GM23248 (cell line): ENCODE measurements around the gene NHSL1. TPM values are rescaled to one million over a fixed set of nuclear protein-coding genes. Genes with fewer than 3 reads are reported as not detected.

Experiments
- DNase-seq: peaks from one replicate; pipeline ENCODE4 v3.0.0-alpha.2; 2015
- H2AFZ ChIP-seq: fragments of 200-600 bp; sonication (generic); 2 replicates; pipeline ENCODE4 v1.6.1; 2016; ENCODE audit warnings: antibody characterized with exemption
- H3F3A ChIP-seq: fragments of 200-600 bp; sonication (generic); 2 replicates; pipeline ENCODE4 v1.6.1; 2016; ENCODE audit warnings: mild to moderate bottlenecking, antibody characterized with exemption, mixed run types; ENCODE audit not compliant: insufficient read depth
- H3K27ac ChIP-seq: fragments of 200-600 bp; sonication (generic); 2 replicates; pipeline ENCODE4 v1.5.1; 2016; ENCODE audit warnings: mild to moderate bottlenecking
- H3K27me3 ChIP-seq: fragments of 200-600 bp; sonication (generic); replicated peaks from 2 replicates; pipeline ENCODE4 v1.6.1; 2016; ENCODE audit warnings: mild to moderate bottlenecking; ENCODE audit not compliant: insufficient read depth
- H3K36me3 ChIP-seq: fragments of 200-600 bp; sonication (generic); 2 replicates; pipeline ENCODE4 v1.6.1; 2016; ENCODE audit warnings: low read depth, mild to moderate bottlenecking
- H3K4me1 ChIP-seq: fragments of 200-600 bp; sonication (generic); 2 replicates; pipeline ENCODE4 v1.6.1; 2016; ENCODE audit warnings: mild to moderate bottlenecking; ENCODE audit not compliant: insufficient read depth
- H3K4me2 ChIP-seq: fragments of 200-600 bp; sonication (generic); one replicate; pipeline ENCODE4 v1.6.1; 2016; ENCODE audit warnings: mild to moderate bottlenecking; ENCODE audit not compliant: unreplicated experiment
- H3K4me3 ChIP-seq: fragments of 200-600 bp; sonication (generic); 2 replicates; pipeline ENCODE4 v1.5.1; 2016; ENCODE audit warnings: mild to moderate bottlenecking
- H3K79me2 ChIP-seq: fragments of 200-600 bp; sonication (generic); 2 replicates; pipeline ENCODE4 v1.6.1; 2016; ENCODE audit warnings: mild to moderate bottlenecking; ENCODE audit not compliant: insufficient read depth
- H3K9ac ChIP-seq: fragments of 200-600 bp; sonication (generic); 2 replicates; pipeline ENCODE4 v1.6.1; 2016; ENCODE audit warnings: mild to moderate bottlenecking
- H3K9me2 ChIP-seq: fragments of 200-600 bp; sonication (generic); 2 replicates; pipeline ENCODE4 v1.6.1; 2016; ENCODE audit warnings: mixed run types, mild to moderate bottlenecking, moderate library complexity; ENCODE audit not compliant: insufficient read depth
- H3K9me3 ChIP-seq: fragments of 200-600 bp; sonication (generic); one replicate; pipeline ENCODE4 v1.6.1; 2017; ENCODE audit warnings: low read depth
- H4K20me1 ChIP-seq: fragments of 200-600 bp; sonication (generic); 2 replicates; pipeline ENCODE4 v1.6.0; 2016; ENCODE audit not compliant: insufficient read depth
- EZH2 ChIP-seq: fragments of 200-600 bp; sonication (generic); IDR thresholded peaks from 2 replicates; pipeline ENCODE4 v1.6.1; 2018; ENCODE audit warnings: antibody characterized with exemption, mild to moderate bottlenecking; ENCODE audit not compliant: insufficient read depth, poor library complexity, severe bottlenecking
- EZH2phosphoT487 ChIP-seq: fragments of 200-600 bp; sonication (generic); IDR thresholded peaks from 2 replicates; pipeline ENCODE4 v1.6.1; 2018; ENCODE audit warnings: antibody characterized with exemption, moderate library complexity, mild to moderate bottlenecking, low read depth; ENCODE audit not compliant: insufficient read depth
- WGBS, 2 experiments: methylation state at CpG; one replicate each; pipeline ENCODE4 v1.1.6; 2015 to 2017; ENCODE audit warnings: low lambda C conversion rate in 2 of 2, low coverage in 1 of 2; ENCODE audit errors: missing lambda C conversion rate in 2 of 2; 5-methylcytosine and 5-hydroxymethylcytosine counted together
- in situ Hi-C: fragments of 300-500 bp; cut with MboI; formaldehyde crosslinking; loops from 2 replicates; pipeline ENCODE4 v1.15.0; 2020
- polyA plus RNA-seq: library from polyadenylated mRNA; unstranded; fragments of >200 nt; fragmentation: Nextera tagmentation; extraction: Ambion mirVana; gene quantifications from 2 replicates; pipeline ENCODE4 v1.2.1, GENCODE V29; 2016
- total RNA-seq: library from RNA; depleted of rRNA; stranded (reverse); fragments of >200 nt; shearing (Covaris generic); gene quantifications from 2 replicates; pipeline ENCODE4 v1.2.3, GENCODE V29; 2014

The NHSL1 gene
- total and polyA plus RNA-seq, 2 experiments from 2014 or later = 3.3 to 9.4 TPM

- 63 to 70% methylated on average over 3 of the region's 3 CpGs for WGBS, 2 experiments
- no peaks in the 10 kb centered on the region for H3K4me1 ChIP-seq
- no peaks in the 10 kb centered on the region for H3K79me2 ChIP-seq
- DNase-seq = no peak
- no peaks in the 10 kb centered on the region for H3K9me3 ChIP-seq
- TF ChIP-seq EZH2phosphoT487 (no peak), EZH2 (no peak)
- H3K27ac ChIP-seq = no peak overlapping the region
- H3K27me3 ChIP-seq = no peaks in the 10 kb centered on the region
- no peak overlapping the region for H3K4me2 ChIP-seq
- in situ Hi-C loops = loop anchor here (25.0 kb wide), 1 partner anchor 322 kb away; the partner anchor contains the start of gene CCDC28A
- no peak overlapping the region for H3K4me3 ChIP-seq
- H3K9ac ChIP-seq = no peak overlapping the region
- H3F3A ChIP-seq = no peaks in the 10 kb centered on the region
- no peaks in the 10 kb centered on the region for H3K9me2 ChIP-seq
- H4K20me1 ChIP-seq = no peaks in the 10 kb centered on the region
- H2AFZ ChIP-seq = no peak overlapping the region
- no peaks in the 10 kb centered on the region for H3K36me3 ChIP-seq
Observed at GRCh38 chr6:138440296-138440695, 59.0 kb downstream of the NHSL1 start.

GRCh38 chr6:138439546-138439945 is 59.7 kb downstream of the NHSL1 start:
- Histone ChIP-seq H2AFZ (no peak overlapping the region), H3K27ac (no peak overlapping the region), H3K79me2 (no peaks in the 10 kb centered on the region), H3K4me1 (no peaks in the 10 kb centered on the region), H3K4me3 (no peak overlapping the region), H3K9me2 (no peaks in the 10 kb centered on the region), H3F3A (no peaks in the 10 kb centered on the region), H3K9me3 (no peaks in the 10 kb centered on the region), H3K9ac (no peak overlapping the region), H3K4me2 (no peak overlapping the region), H3K36me3 (no peaks in the 10 kb centered on the region), H4K20me1 (no peaks in the 10 kb centered on the region), H3K27me3 (no peaks in the 10 kb centered on the region)
- no peak for DNase-seq
- in situ Hi-C loops = loop anchor here (10.0 to 25.0 kb wide), 2 partner anchors 155 to 323 kb away; partner anchors contain the start of gene CCDC28A
- no peak for TF ChIP-seq EZH2
- TF ChIP-seq EZH2phosphoT487 = no peak
- WGBS, 2 experiments = 96 to 97% methylated on average over 7 of the region's 7 CpGs

GRCh38 chr6:138434925-138435324 is 64.4 kb downstream of the NHSL1 start:
- DNase-seq = no peak
- Histone ChIP-seq H3K27me3 (no peaks in the 10 kb centered on the region), H3K36me3 (no peaks in the 10 kb centered on the region), H3F3A (no peaks in the 10 kb centered on the region), H3K9me3 (no peaks in the 10 kb centered on the region), H4K20me1 (no peaks in the 10 kb centered on the region), H3K4me1 (no peaks in the 10 kb centered on the region), H3K9ac (no peak overlapping the region), H3K27ac (no peak overlapping the region), H3K4me2 (no peak overlapping the region), H3K79me2 (no peaks in the 10 kb centered on the region), H3K4me3 (no peak overlapping the region), H3K9me2 (no peaks in the 10 kb centered on the region), H2AFZ (no peak overlapping the region)
- WGBS, 2 experiments = 88 to 91% methylated on average over 4 of the region's 4 CpGs
- in situ Hi-C loops = loop anchor here (5.0 to 25.0 kb wide), 3 partner anchors 72 to 327 kb away; partner anchors contain the start of gene CCDC28A
- TF ChIP-seq EZH2 (no peak), EZH2phosphoT487 (no peak)

- Histone ChIP-seq H3K4me2 (no peak overlapping the region), H3K27ac (no peak overlapping the region), H3K4me1 (no peaks in the 10 kb centered on the region), H3K4me3 (no peak overlapping the region), H3K79me2 (no peaks in the 10 kb centered on the region), H3K9me2 (no peaks in the 10 kb centered on the region), H3K9me3 (no peaks in the 10 kb centered on the region), H3F3A (no peaks in the 10 kb centered on the region), H3K27me3 (no peaks in the 10 kb centered on the region), H4K20me1 (no peaks in the 10 kb centered on the region), H2AFZ (no peak overlapping the region), H3K36me3 (no peaks in the 10 kb centered on the region), H3K9ac (no peak overlapping the region)
- WGBS, 2 experiments = 69 to 76% methylated on average over 3 of the region's 3 CpGs
- in situ Hi-C loops = loop anchor here (5.0 to 25.0 kb wide), 3 partner anchors 73 to 328 kb away; partner anchors contain the start of gene CCDC28A
- TF ChIP-seq EZH2phosphoT487 (no peak), EZH2 (no peak)
- no peak for DNase-seq
Observed at GRCh38 chr6:138434096-138434495, 65.2 kb downstream of the NHSL1 start.

- in situ Hi-C loops = loop anchor here (5.0 to 25.0 kb wide), 3 partner anchors 75 to 330 kb away; partner anchors contain the start of gene CCDC28A
- Histone ChIP-seq H2AFZ (no peak overlapping the region), H3K4me1 (no peaks in the 10 kb centered on the region), H3K9me2 (no peaks in the 10 kb centered on the region), H3K4me2 (no peak overlapping the region), H3K9ac (no peak overlapping the region), H3K79me2 (no peaks in the 10 kb centered on the region), H3K36me3 (no peaks in the 10 kb centered on the region), H3K9me3 (no peaks in the 10 kb centered on the region), H3K4me3 (no peak overlapping the region), H3K27me3 (no peaks in the 10 kb centered on the region), H3K27ac (no peak overlapping the region), H3F3A (no peaks in the 10 kb centered on the region), H4K20me1 (no peaks in the 10 kb centered on the region)
- WGBS, 2 experiments = 95 to 96% methylated on average over 11 of the region's 11 CpGs
- DNase-seq = no peak
- TF ChIP-seq EZH2 = no peak
- no peak for TF ChIP-seq EZH2phosphoT487
Observed at GRCh38 chr6:138432063-138432356, 67.3 kb downstream of the NHSL1 start.
